Measurements from ENCODE around the gene DNAJB8. TPM values are rescaled to one million over a fixed set of nuclear protein-coding genes. Genes with fewer than 3 reads are reported as not detected.

Gene DNAJB8
- not detected in 2 replicates for total RNA-seq

GRCh38 chr3:128466840-128467541 is at the start of gene DNAJB8:
DNAJB8 (minus strand) TSS chr3:128466890; CDS start chr3:128463245, 3,645 bp downstream.
- no peak for DNase-seq (ENCODE audit: insufficient read length, low spot score, missing footprints)
- TF ChIP-seq CTCF (IDR thresholded peaks at IDR 0.05; ENCODE audit: extremely low read depth, low read depth, low read length), result no peak
- no peaks in the 10 kb centered on the region for H3K36me3 ChIP-seq (ENCODE audit: insufficient read depth, low read length)
- peaks cover 28% of the 10 kb centered on the region for H3K27me3 ChIP-seq (ENCODE audit: insufficient read depth, low read length)
- H3K4me2 ChIP-seq (ENCODE audit: insufficient read depth, low read length), result no peak within 1 kb of the TSS
- no peak within 1 kb of the TSS for H3K4me3 ChIP-seq (ENCODE audit: insufficient read depth, low read length)
- H2AFZ ChIP-seq (ENCODE audit: low read length), result no peak within 1 kb of the TSS
- no peaks in the 10 kb centered on the region for H4K20me1 ChIP-seq (ENCODE audit: insufficient read depth, low read length)
- H3K9me3 ChIP-seq (ENCODE audit: low read depth, low read length), result no peaks in the 10 kb centered on the region
- no peak within 1 kb of the TSS for H3K27ac ChIP-seq (ENCODE audit: low read depth, low read length)
- H3K4me1 ChIP-seq (ENCODE audit: insufficient read depth, low read length), result no peaks in the 10 kb centered on the region
- H3K79me2 ChIP-seq (ENCODE audit: insufficient read depth, low read length), result no peaks in the 10 kb centered on the region

GRCh38 chr3:128515967-128516366 is 49.3 kb upstream of the DNAJB8 start:
- TF ChIP-seq CTCF (IDR thresholded peaks at IDR 0.05; ENCODE audit: extremely low read depth, low read depth, low read length), result no peak
- Histone ChIP-seq H3K36me3 (ENCODE audit: insufficient read depth, low read length) (no peaks in the 10 kb centered on the region), H3K4me2 (ENCODE audit: insufficient read depth, low read length) (no peak overlapping the region), H3K27ac (ENCODE audit: low read depth, low read length) (no peak overlapping the region), H3K4me1 (ENCODE audit: insufficient read depth, low read length) (no peaks in the 10 kb centered on the region), H3K4me3 (ENCODE audit: insufficient read depth, low read length) (no peak overlapping the region), H3K79me2 (ENCODE audit: insufficient read depth, low read length) (no peaks in the 10 kb centered on the region), H4K20me1 (ENCODE audit: insufficient read depth, low read length) (no peaks in the 10 kb centered on the region), H3K27me3 (ENCODE audit: insufficient read depth, low read length) (peaks cover 35% of the 10 kb centered on the region), H3K9me3 (ENCODE audit: low read depth, low read length) (peaks cover 3% of the 10 kb centered on the region), H2AFZ (ENCODE audit: low read length) (no peak overlapping the region)
- no peak for DNase-seq (ENCODE audit: insufficient read length, low spot score, missing footprints)

GRCh38 chr3:128508852-128509251 is 42.2 kb upstream of the DNAJB8 start:
- no peaks in the 10 kb centered on the region for H4K20me1 ChIP-seq (ENCODE audit: insufficient read depth, low read length)
- H3K4me3 ChIP-seq (ENCODE audit: insufficient read depth, low read length), result no peak overlapping the region
- no peaks in the 10 kb centered on the region for H3K4me1 ChIP-seq (ENCODE audit: insufficient read depth, low read length)
- H2AFZ ChIP-seq (ENCODE audit: low read length), result no peak overlapping the region
- TF ChIP-seq CTCF (IDR thresholded peaks at IDR 0.05; ENCODE audit: extremely low read depth, low read depth, low read length), result no peak
- no peak for DNase-seq (ENCODE audit: insufficient read length, low spot score, missing footprints)
- no peaks in the 10 kb centered on the region for H3K9me3 ChIP-seq (ENCODE audit: low read depth, low read length)
- no peaks in the 10 kb centered on the region for H3K79me2 ChIP-seq (ENCODE audit: insufficient read depth, low read length)
- no peak overlapping the region for H3K27ac ChIP-seq (ENCODE audit: low read depth, low read length)
- H3K27me3 ChIP-seq (ENCODE audit: insufficient read depth, low read length), result peaks cover 34% of the 10 kb centered on the region
- no peak overlapping the region for H3K4me2 ChIP-seq (ENCODE audit: insufficient read depth, low read length)
- H3K36me3 ChIP-seq (ENCODE audit: insufficient read depth, low read length), result no peaks in the 10 kb centered on the region

- no peak overlapping the region for H3K27ac ChIP-seq (ENCODE audit: low read depth, low read length)
- no peak for TF ChIP-seq CTCF (IDR thresholded peaks at IDR 0.05; ENCODE audit: extremely low read depth, low read depth, low read length)
- no peaks in the 10 kb centered on the region for H3K9me3 ChIP-seq (ENCODE audit: low read depth, low read length)
- H3K36me3 ChIP-seq (ENCODE audit: insufficient read depth, low read length), result no peaks in the 10 kb centered on the region
- H3K4me3 ChIP-seq (ENCODE audit: insufficient read depth, low read length), result no peak overlapping the region
- no peak overlapping the region for H2AFZ ChIP-seq (ENCODE audit: low read length)
- no peaks in the 10 kb centered on the region for H4K20me1 ChIP-seq (ENCODE audit: insufficient read depth, low read length)
- no peaks in the 10 kb centered on the region for H3K4me1 ChIP-seq (ENCODE audit: insufficient read depth, low read length)
- H3K4me2 ChIP-seq (ENCODE audit: insufficient read depth, low read length), result no peak overlapping the region
- H3K27me3 ChIP-seq (ENCODE audit: insufficient read depth, low read length), result peaks cover 32% of the 10 kb centered on the region
- DNase-seq (ENCODE audit: insufficient read length, low spot score, missing footprints), result no peak
- H3K79me2 ChIP-seq (ENCODE audit: insufficient read depth, low read length), result no peaks in the 10 kb centered on the region
Measured at GRCh38 chr3:128506754-128507153, 40.1 kb upstream of the DNAJB8 start.
